ENCODE measurements around the gene GBE1.

The GBE1 gene

GRCh38 chr3:81684751-81685395 is 76.6 kb downstream of the GBE1 start:
- no peaks in the 10 kb centered on the region for H3K4me1 ChIP-seq (ENCODE audit: control insufficient read depth, insufficient read depth, low read length)
- H3K36me3 ChIP-seq (ENCODE audit: control insufficient read depth in 2 of 2, insufficient read depth in 1 of 2, low read length in 2 of 2), result no peaks in the 10 kb centered on the region
- H3K4me3 ChIP-seq (ENCODE audit: low read depth, low read length), result no peak overlapping the region
- no peak overlapping the region for H3K27ac ChIP-seq (ENCODE audit: extremely low read depth, low read depth, low read length)
- H3K9me3 ChIP-seq (ENCODE audit: control insufficient read depth, insufficient read depth, low read depth, low read length), result no peaks in the 10 kb centered on the region
- TF ChIP-seq KLF17 (tag by site-specific recombination; IDR thresholded peaks at IDR 0.05) (no peak), ZNF26 (tag by site-specific recombination; IDR thresholded peaks at IDR 0.05) (no peak)
- ChIA-PET POLR2A (no interaction called here), CTCF (interaction anchor here (1.3 to 1.8 kb wide), 2 partner anchors 17 to 18 kb away, joined by 3 to 4 read pairs; no protein-coding TSS in a partner anchor)

GRCh38 chr3:81676706-81677456 is 84.6 kb downstream of the GBE1 start:
- ChIA-PET POLR2A (no interaction called here), CTCF (no interaction called here)
- no peaks in the 10 kb centered on the region for H3K9me3 ChIP-seq (ENCODE audit: control insufficient read depth, insufficient read depth, low read depth, low read length)
- no peak for TF ChIP-seq ZNF561 (tag by site-specific recombination; IDR thresholded peaks at IDR 0.05; ENCODE audit: borderline replicate concordance)
- no peak for TF ChIP-seq ZNF211 (tag by site-specific recombination; IDR thresholded peaks at IDR 0.05; ENCODE audit: low read depth)
- TF ChIP-seq ATF2 (tag by site-specific recombination; IDR thresholded peaks at IDR 0.05; ENCODE audit: low read depth), result no peak
- no peak for TF ChIP-seq ZNF341 (tag by site-specific recombination; IDR thresholded peaks at IDR 0.05; ENCODE audit: low read depth)
- no peak for TF ChIP-seq ZBTB48 (tag by site-specific recombination; IDR thresholded peaks at IDR 0.05)
- TF ChIP-seq CTCF (tag by site-specific recombination; IDR thresholded peaks at IDR 0.05), result no peak
- no peak for TF ChIP-seq ZNF580 (tag by site-specific recombination; IDR thresholded peaks at IDR 0.05)
- no peak for TF ChIP-seq ZNF639 (tag by site-specific recombination; IDR thresholded peaks at IDR 0.05)
- no peak for TF ChIP-seq ZNF266 (tag by site-specific recombination; IDR thresholded peaks at IDR 0.05; ENCODE audit: low read depth)
- no peak for TF ChIP-seq ZNF426 (tag by site-specific recombination; IDR thresholded peaks at IDR 0.05)
- TF ChIP-seq ZSCAN30 (tag by site-specific recombination; IDR thresholded peaks at IDR 0.05), result no peak
- no peak for TF ChIP-seq SCRT1 (tag by site-specific recombination; IDR thresholded peaks at IDR 0.05; ENCODE audit: borderline replicate concordance)
- no peak for TF ChIP-seq ZNF514 (tag by site-specific recombination; IDR thresholded peaks at IDR 0.05)
- no peak for TF ChIP-seq ZNF280C (tag by site-specific recombination; IDR thresholded peaks at IDR 0.05)
- TF ChIP-seq KLF8 (tag by site-specific recombination; IDR thresholded peaks at IDR 0.05), result no peak
- TF ChIP-seq ZNF549 (tag by site-specific recombination; IDR thresholded peaks at IDR 0.05), result no peak
- H3K36me3 ChIP-seq (ENCODE audit: control insufficient read depth in 2 of 2, insufficient read depth in 1 of 2, low read length in 2 of 2), result no peaks in the 10 kb centered on the region
- no peak overlapping the region for H3K4me3 ChIP-seq (ENCODE audit: low read depth, low read length)
- H3K27ac ChIP-seq (ENCODE audit: extremely low read depth, low read depth, low read length), result no peak overlapping the region
- no peaks in the 10 kb centered on the region for H3K4me1 ChIP-seq (ENCODE audit: control insufficient read depth, insufficient read depth, low read length)
